SK-N-SH (cell line): ENCODE data around the gene MEIS1. TPM values are rescaled to one million over a fixed set of nuclear protein-coding genes. Genes with fewer than 3 reads are reported as not detected.

Experiments
- CTCF ChIA-PET: fragments of 300-600, 350-600 bp; formaldehyde crosslinking; extraction: SDS; loops from one replicate; lab custom pipeline; 2021; lab: Yijun Ruan, JAX
- POLR2A ChIA-PET: fragments of 350-600 bp; sonication (Branson Sonifier 250); formaldehyde crosslinking; extraction: SDS; loops from one replicate; lab custom pipeline; 2020; ENCODE audit warnings: antibody characterized with exemption, inconsistent platforms; lab: Yijun Ruan, JAX
- DNase-seq: peaks from one replicate; pipeline ENCODE4 v3.0.0; 2012
- H2AFZ ChIP-seq: fragments of 200-600 bp; sonication (generic); 2 replicates; pipeline ENCODE4 v1.8.1; 2016; ENCODE audit warnings: antibody characterized with exemption, mild to moderate bottlenecking, low read depth
- H3F3A ChIP-seq: fragments of 200-600 bp; sonication (generic); replicated peaks from 2 replicates; pipeline ENCODE3; 2016; ENCODE audit warnings: antibody characterized with exemption, mild to moderate bottlenecking; ENCODE audit not compliant: insufficient read depth
- H3K27ac ChIP-seq, 2 experiments: fragments of 200-500 bp in 1 of 2; fragments of 200-600 bp in 1 of 2; sonication (Bioruptor generic) in 1 of 2; sonication (generic), shearing (Covaris generic) in 1 of 2; 2 replicates each; pipeline versions ENCODE4 v1.5.1 to v1.6.1; 2014 to 2016; ENCODE audit warnings: low read depth in 2 of 2, inconsistent platforms in 1 of 2, low read length in 1 of 2, mild to moderate bottlenecking in 1 of 2, mixed read lengths in 1 of 2
- H3K27me3 ChIP-seq: fragments of 200-600 bp; sonication (generic), shearing (Covaris generic); 2 replicates; pipeline ENCODE4 v1.6.1; 2016; ENCODE audit warnings: mixed run types; ENCODE audit not compliant: insufficient read depth
- H3K36me3 ChIP-seq, 2 experiments: fragments of 200-500 bp in 1 of 2; fragments of 200-600 bp in 1 of 2; sonication (Bioruptor generic) in 1 of 2; sonication (generic) in 1 of 2; replicated peaks in 1 of 2; 2 replicates each; pipeline versions ENCODE3 to v1.5.1; 2014 to 2016; ENCODE audit warnings: low read length in 1 of 2, mild to moderate bottlenecking in 1 of 2; ENCODE audit not compliant: insufficient read depth in 2 of 2, control insufficient read depth in 1 of 2
- H3K4me1 ChIP-seq, 2 experiments: fragments of 200-500 bp in 1 of 2; fragments of 200-600 bp in 1 of 2; sonication (Bioruptor generic) in 1 of 2; sonication (generic), shearing (Covaris generic) in 1 of 2; 2 replicates each; pipeline versions ENCODE4 v1.5.1 to v1.6.1; 2014 to 2016; ENCODE audit warnings: low read depth in 1 of 2, low read length in 1 of 2, mixed run types in 1 of 2; ENCODE audit not compliant: insufficient read depth in 2 of 2, control insufficient read depth in 1 of 2
- H3K4me2 ChIP-seq: fragments of 200-600 bp; sonication (generic), shearing (Covaris generic); 2 replicates; pipeline ENCODE4 v1.6.1; 2017; ENCODE audit warnings: mixed run types
- H3K4me3 ChIP-seq, 2 experiments: fragments of 200-500 bp in 1 of 2; fragments of 200-600 bp in 1 of 2; sonication (Bioruptor generic) in 1 of 2; sonication (generic), shearing (Covaris generic) in 1 of 2; 2 replicates each; pipeline versions ENCODE4 v1.5.1 to v1.8.1; 2014 to 2016; ENCODE audit warnings: low read depth in 2 of 2, inconsistent platforms in 1 of 2, low read length in 1 of 2, mild to moderate bottlenecking in 1 of 2, mixed read lengths in 1 of 2, moderate library complexity in 1 of 2
- H3K79me2 ChIP-seq: fragments of 200-600 bp; sonication (generic); 2 replicates; pipeline ENCODE4 v1.8.1; 2017; ENCODE audit warnings: mild to moderate bottlenecking; ENCODE audit not compliant: insufficient read depth
- H3K9ac ChIP-seq: fragments of 200-600 bp; sonication (generic); 2 replicates; pipeline ENCODE4 v1.6.1; 2017; ENCODE audit warnings: mixed run types
- H3K9me2 ChIP-seq: fragments of 200-600 bp; sonication (generic); 2 replicates; pipeline ENCODE4 v1.6.1; 2017; ENCODE audit warnings: mixed run types
- H3K9me3 ChIP-seq: fragments of 200-600 bp; sonication (generic); 2 replicates; pipeline ENCODE4 v1.6.1; 2017; ENCODE audit warnings: mixed run types, mild to moderate bottlenecking, moderate library complexity
- H4K20me1 ChIP-seq: fragments of 200-600 bp; sonication (generic); 2 replicates; pipeline ENCODE4 v1.6.1; 2017; ENCODE audit warnings: mild to moderate bottlenecking, mixed run types; ENCODE audit not compliant: insufficient read depth
- CTCF ChIP-seq: fragments of 200-600 bp; sonication (generic); IDR thresholded peaks from 2 replicates; pipeline ENCODE4 v1.6.1; 2017; ENCODE audit warnings: antibody characterized with exemption, mild to moderate bottlenecking, moderate library complexity
- ELF1 ChIP-seq: IDR thresholded peaks from 2 replicates; pipeline ENCODE4 v1.4.0; 2012
- GABPA ChIP-seq: IDR thresholded peaks from 2 replicates; pipeline ENCODE4 v1.4.0; 2012; ENCODE audit warnings: low read depth, mild to moderate bottlenecking
- SIN3A ChIP-seq: IDR thresholded peaks from 2 replicates; pipeline ENCODE4 v1.6.1; 2012; ENCODE audit warnings: low read depth, mild to moderate bottlenecking, low read length, moderate library complexity, borderline replicate concordance
- TAF1 ChIP-seq: IDR thresholded peaks from 2 replicates; pipeline ENCODE4 v1.6.1; 2012; ENCODE audit warnings: low read depth, mild to moderate bottlenecking, low read length, moderate library complexity, borderline replicate concordance
- TCF12 ChIP-seq: IDR thresholded peaks from 2 replicates; pipeline ENCODE4 v1.4.0; 2012
- TEAD4 ChIP-seq: IDR thresholded peaks from 2 replicates; pipeline ENCODE4 v1.4.0; 2012; ENCODE audit warnings: mild to moderate bottlenecking, borderline replicate concordance; ENCODE audit not compliant: insufficient read depth
- ZBTB33 ChIP-seq: IDR thresholded peaks from 2 replicates; pipeline ENCODE4 v1.4.0; 2012; ENCODE audit warnings: low read depth, borderline replicate concordance
- WGBS: methylation state at CpG from one replicate; pipeline ENCODE4 v1.1.6; 2017; ENCODE audit warnings: low lambda C conversion rate; 5-methylcytosine and 5-hydroxymethylcytosine counted together
- polyA plus RNA-seq, 3 experiments: library from polyadenylated mRNA; depleted of rRNA; stranded (reverse); fragments of >200 nt; gene quantifications; 2 replicates each; pipeline ENCODE4 v1.2.3, GENCODE V29; 2012
- TF ChIP-seq, protein P1 (sequence below): IDR thresholded peaks from 2 replicates; pipeline ENCODE4 v1.4.0; 2012; ENCODE audit warnings: low read depth
- TF ChIP-seq, protein P2 (sequence below): IDR thresholded peaks from 2 replicates; pipeline ENCODE4 v1.4.0; 2012; ENCODE audit warnings: low read depth, borderline replicate concordance

MEIS1 gene
- polyA plus RNA-seq, 1 of the 3 experiments (the other 2 are of a cell fraction), result 16.9 TPM

DNA sequence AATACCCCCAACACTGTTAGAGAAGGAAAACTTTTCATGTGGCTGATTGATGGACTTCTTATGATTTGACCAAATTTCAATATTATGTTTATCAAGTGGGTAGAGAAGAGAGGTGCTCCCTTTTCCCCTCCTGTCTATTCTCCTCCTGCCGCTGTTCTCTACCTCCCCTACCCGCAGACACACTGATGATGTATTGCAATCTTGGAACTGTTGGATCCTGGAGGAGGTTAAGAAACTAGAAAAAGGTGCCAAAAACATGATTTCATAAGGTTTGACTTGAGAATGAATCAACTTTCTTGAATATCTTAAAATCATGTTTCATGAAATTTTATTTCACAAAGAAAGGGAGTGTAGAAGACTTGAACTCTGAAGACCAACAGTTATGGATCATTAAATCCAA lies 125.8 kb downstream of the MEIS1 start:
- POLR2A ChIA-PET, result no interaction called here
- peaks cover 10 to 17% of the 10 kb centered on the region in 2 experiments; a peak in 3 of 4 replicates for H3K4me1 ChIP-seq
- DNase-seq, result no peak

More for the DNA sequence above, 125.8 kb downstream of the MEIS1 start:
- Histone ChIP-seq H3F3A (no peaks in the 10 kb centered on the region), H3K4me3 (no peak overlapping the region), H2AFZ (no peak overlapping the region), H3K36me3 (peaks cover 22 to 26% of the 10 kb centered on the region in 2 experiments), H4K20me1 (no peaks in the 10 kb centered on the region), H3K4me2 (no peak overlapping the region), H3K9me3 (no peaks in the 10 kb centered on the region), H3K27ac (no peak overlapping the region), H3K79me2 (no peaks in the 10 kb centered on the region), H3K9me2 (no peaks in the 10 kb centered on the region), H3K9ac (no peak overlapping the region), H3K27me3 (no peaks in the 10 kb centered on the region)
- 93% methylated on average over 2 of the region's 2 CpGs for WGBS
- TF ChIP-seq SIN3A (no peak), TAF1 (no peak), GABPA (no peak), CTCF (no peak), ELF1 (no peak), ZBTB33 (no peak), TEAD4 (no peak), TCF12 (no peak)
- TF ChIP-seq, protein P1, sequence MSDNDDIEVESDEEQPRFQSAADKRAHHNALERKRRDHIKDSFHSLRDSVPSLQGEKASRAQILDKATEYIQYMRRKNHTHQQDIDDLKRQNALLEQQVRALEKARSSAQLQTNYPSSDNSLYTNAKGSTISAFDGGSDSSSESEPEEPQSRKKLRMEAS, result no peak
- TF ChIP-seq, protein P2, sequence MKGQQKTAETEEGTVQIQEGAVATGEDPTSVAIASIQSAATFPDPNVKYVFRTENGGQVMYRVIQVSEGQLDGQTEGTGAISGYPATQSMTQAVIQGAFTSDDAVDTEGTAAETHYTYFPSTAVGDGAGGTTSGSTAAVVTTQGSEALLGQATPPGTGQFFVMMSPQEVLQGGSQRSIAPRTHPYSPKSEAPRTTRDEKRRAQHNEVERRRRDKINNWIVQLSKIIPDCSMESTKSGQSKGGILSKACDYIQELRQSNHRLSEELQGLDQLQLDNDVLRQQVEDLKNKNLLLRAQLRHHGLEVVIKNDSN, result no peak
- CTCF ChIA-PET, result no interaction called here
